GM21619 (cell line): ENCODE data around the gene AP2B1.

Experiments
- ATAC-seq: cut with Tn5 transposase; IDR thresholded peaks from one replicate; pipeline ENCODE4 v1.9.1; 2021; ENCODE audit not compliant: unreplicated experiment

The AP2B1 gene

GRCh38 chr17:35766489-35766877, 179.4 kb downstream of the AP2B1 start:
- no peak for ATAC-seq

- no peak for ATAC-seq
Measured at GRCh38 chr17:35766903-35767510, 179.9 kb downstream of the AP2B1 start.

GRCh38 chr17:35768797-35769196, 181.7 kb downstream of the AP2B1 start:
- no peak for ATAC-seq

- ATAC-seq = no peak
Measured at GRCh38 chr17:35769895-35770486, 182.9 kb downstream of the AP2B1 start.

- ATAC-seq = no peak
Measured at GRCh38 chr17:35773129-35773528, 186.0 kb downstream of the AP2B1 start.

- ATAC-seq = no peak
Measured at GRCh38 chr17:35773679-35774425, 186.7 kb downstream of the AP2B1 start.

- ATAC-seq = no peak
Measured at GRCh38 chr17:35774499-35774898, 187.4 kb downstream of the AP2B1 start.

- no peak for ATAC-seq
Measured at GRCh38 chr17:35775039-35775438, 187.9 kb downstream of the AP2B1 start.

- no peak for ATAC-seq
Measured at GRCh38 chr17:35775583-35775982, 188.5 kb downstream of the AP2B1 start.
